ENCODE results near the gene MAGI1. TPM values are rescaled to one million over a fixed set of nuclear protein-coding genes. Genes with fewer than 3 reads are reported as not detected.
A peak's percentile ranks its signal among the peaks of the same experiment; 100 is the strongest.

MAGI1 gene
- total RNA-seq, 4 donors from 2014 or later, result 17.2 to 40.8 (median 28.1) TPM

DNA sequence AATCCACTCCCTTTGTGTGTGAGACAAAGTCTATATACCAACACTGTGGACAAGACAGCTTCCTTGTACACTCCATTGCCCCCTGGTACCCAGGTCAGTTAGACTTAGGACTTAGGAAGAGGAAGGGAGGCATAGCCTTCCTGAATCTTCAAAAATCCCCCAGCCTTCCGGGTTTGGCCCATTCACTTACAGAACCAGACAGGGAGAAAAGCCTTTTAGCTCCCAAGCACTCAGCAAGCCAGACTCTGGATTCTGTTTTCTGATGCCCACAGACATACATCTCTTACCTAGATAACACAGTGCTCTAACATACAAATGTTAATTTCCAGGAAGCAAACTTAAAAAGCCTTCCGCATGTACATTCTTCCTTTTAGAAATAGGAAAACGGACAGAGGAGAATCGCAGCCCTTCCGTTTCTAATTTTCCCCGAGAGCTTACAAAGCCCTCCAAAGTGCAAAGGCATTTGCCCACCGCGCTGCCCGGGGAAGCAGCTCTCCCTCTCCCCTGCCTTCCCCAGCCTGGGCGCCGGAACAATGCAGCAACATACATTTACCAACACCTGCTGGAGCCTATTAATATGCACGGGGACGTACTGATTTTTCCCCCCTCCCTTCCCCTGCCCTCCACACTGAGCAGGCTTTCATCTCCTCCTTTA is 442.0 kb downstream of the MAGI1 start:
- Histone ChIP-seq H3K36me3 (no peaks in the 10 kb centered on the region), H3K4me3 (peak overlapping the region in 1 of 2 donors; percentile 50), H3K4me1 (peaks cover 0 to 21% (median 11%) of the 10 kb centered on the region in 3 donors), H3K9me3 (no peaks in the 10 kb centered on the region), H3K27ac (peak overlapping the region in 1 of 4 donors; percentile 51), H3K27me3 (no peaks in the 10 kb centered on the region)
- TF ChIP-seq, protein P1, sequence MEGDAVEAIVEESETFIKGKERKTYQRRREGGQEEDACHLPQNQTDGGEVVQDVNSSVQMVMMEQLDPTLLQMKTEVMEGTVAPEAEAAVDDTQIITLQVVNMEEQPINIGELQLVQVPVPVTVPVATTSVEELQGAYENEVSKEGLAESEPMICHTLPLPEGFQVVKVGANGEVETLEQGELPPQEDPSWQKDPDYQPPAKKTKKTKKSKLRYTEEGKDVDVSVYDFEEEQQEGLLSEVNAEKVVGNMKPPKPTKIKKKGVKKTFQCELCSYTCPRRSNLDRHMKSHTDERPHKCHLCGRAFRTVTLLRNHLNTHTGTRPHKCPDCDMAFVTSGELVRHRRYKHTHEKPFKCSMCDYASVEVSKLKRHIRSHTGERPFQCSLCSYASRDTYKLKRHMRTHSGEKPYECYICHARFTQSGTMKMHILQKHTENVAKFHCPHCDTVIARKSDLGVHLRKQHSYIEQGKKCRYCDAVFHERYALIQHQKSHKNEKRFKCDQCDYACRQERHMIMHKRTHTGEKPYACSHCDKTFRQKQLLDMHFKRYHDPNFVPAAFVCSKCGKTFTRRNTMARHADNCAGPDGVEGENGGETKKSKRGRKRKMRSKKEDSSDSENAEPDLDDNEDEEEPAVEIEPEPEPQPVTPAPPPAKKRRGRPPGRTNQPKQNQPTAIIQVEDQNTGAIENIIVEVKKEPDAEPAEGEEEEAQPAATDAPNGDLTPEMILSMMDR (IDR thresholded peaks at IDR 0.05), result no peak
- TF ChIP-seq POLR2AphosphoS5 (IDR thresholded peaks at IDR 0.05) (no peak), POLR2A (IDR thresholded peaks at IDR 0.05) (no peak), EP300 (IDR thresholded peaks at IDR 0.05) (no peak)
- no peak for ATAC-seq
- WGBS, 2 donors (ENCODE audit: low coverage in 1 of 2), result 19% methylated on average over 9 to 13 of the region's 13 CpGs

DNA sequence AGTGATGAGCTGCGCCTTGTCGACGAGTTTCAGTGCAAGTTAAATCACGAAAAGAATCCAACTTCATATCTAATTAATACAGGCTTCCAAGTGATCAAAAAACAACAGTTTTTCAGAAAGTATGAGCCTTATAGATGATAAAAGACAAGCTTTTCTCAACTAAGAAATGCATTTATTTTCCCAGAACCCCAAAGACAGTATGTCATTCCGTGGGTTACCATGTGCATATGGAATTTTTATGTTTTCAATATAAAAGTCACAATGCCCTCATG is 442.8 kb downstream of the MAGI1 start:
- H3K27ac ChIP-seq, result no peak overlapping the region
- no peaks in the 10 kb centered on the region for H3K36me3 ChIP-seq
- WGBS, 2 donors (ENCODE audit: low coverage in 1 of 2), result 65 to 84% methylated on average over 5 of the region's 5 CpGs
- no peaks in the 10 kb centered on the region for H3K27me3 ChIP-seq
- ATAC-seq, result no peak
- peaks cover 0 to 21% (median 11%) of the 10 kb centered on the region in 3 donors for H3K4me1 ChIP-seq
- TF ChIP-seq, protein P1 (IDR thresholded peaks at IDR 0.05), result no peak
- no peak for TF ChIP-seq EP300 (IDR thresholded peaks at IDR 0.05)
- no peak for TF ChIP-seq POLR2A (IDR thresholded peaks at IDR 0.05)
- no peak for TF ChIP-seq POLR2AphosphoS5 (IDR thresholded peaks at IDR 0.05)
- no peak overlapping the region for H3K4me3 ChIP-seq
- H3K9me3 ChIP-seq, result no peaks in the 10 kb centered on the region

DNA sequence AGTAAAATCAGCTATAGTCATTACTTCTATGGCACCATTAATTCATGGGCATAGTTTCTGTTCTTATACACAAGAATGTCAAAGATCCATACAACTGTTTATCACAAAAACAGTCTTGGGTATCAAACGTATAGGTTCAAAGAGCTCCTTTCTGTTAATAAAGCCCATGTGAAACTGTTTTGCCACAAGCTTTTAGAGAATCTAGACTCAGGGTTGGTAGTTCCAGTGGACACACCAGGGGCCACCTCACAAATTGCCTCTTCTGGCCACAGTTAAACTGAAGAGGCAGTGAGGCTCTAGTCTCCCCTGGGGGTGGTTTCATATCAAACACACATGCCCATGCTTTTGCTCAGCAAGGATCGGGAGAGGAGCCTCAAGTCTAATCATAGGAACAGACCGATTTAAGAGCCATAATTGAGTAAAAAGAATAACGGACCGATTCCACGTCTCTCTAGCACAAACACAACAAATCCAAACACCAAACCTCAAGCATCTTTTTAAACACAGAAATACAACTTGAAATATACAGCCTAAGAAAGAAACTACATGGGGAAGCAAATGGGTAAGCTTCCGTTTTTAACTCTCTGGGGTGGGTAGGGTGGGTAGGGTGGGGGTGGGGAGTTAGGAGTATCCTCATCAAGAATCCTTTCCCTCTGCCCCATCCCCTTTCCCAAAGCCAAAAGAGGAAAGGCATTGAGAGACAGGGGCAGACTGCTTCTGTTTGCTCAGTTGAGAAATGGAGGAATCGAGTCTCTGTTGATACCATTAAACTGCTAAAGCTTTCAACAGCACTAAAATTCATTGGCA is 443.3 kb downstream of the MAGI1 start:
- H3K4me3 ChIP-seq, result no peak overlapping the region
- H3K9me3 ChIP-seq, result no peaks in the 10 kb centered on the region
- H3K4me1 ChIP-seq, result peaks cover 0 to 21% (median 11%) of the 10 kb centered on the region in 3 donors
- H3K36me3 ChIP-seq, result no peaks in the 10 kb centered on the region
- WGBS, 2 donors (ENCODE audit: low coverage in 1 of 2), result 79 to 85% methylated on average over 2 to 8 of the region's 8 CpGs
- ATAC-seq, result no peak
- H3K27ac ChIP-seq, result no peak overlapping the region
- TF ChIP-seq EP300 (IDR thresholded peaks at IDR 0.05), result no peak
- no peak for TF ChIP-seq POLR2AphosphoS5 (IDR thresholded peaks at IDR 0.05)
- no peak for TF ChIP-seq POLR2A (IDR thresholded peaks at IDR 0.05)
- TF ChIP-seq, protein P1 (IDR thresholded peaks at IDR 0.05), result no peak
- H3K27me3 ChIP-seq, result no peaks in the 10 kb centered on the region

DNA sequence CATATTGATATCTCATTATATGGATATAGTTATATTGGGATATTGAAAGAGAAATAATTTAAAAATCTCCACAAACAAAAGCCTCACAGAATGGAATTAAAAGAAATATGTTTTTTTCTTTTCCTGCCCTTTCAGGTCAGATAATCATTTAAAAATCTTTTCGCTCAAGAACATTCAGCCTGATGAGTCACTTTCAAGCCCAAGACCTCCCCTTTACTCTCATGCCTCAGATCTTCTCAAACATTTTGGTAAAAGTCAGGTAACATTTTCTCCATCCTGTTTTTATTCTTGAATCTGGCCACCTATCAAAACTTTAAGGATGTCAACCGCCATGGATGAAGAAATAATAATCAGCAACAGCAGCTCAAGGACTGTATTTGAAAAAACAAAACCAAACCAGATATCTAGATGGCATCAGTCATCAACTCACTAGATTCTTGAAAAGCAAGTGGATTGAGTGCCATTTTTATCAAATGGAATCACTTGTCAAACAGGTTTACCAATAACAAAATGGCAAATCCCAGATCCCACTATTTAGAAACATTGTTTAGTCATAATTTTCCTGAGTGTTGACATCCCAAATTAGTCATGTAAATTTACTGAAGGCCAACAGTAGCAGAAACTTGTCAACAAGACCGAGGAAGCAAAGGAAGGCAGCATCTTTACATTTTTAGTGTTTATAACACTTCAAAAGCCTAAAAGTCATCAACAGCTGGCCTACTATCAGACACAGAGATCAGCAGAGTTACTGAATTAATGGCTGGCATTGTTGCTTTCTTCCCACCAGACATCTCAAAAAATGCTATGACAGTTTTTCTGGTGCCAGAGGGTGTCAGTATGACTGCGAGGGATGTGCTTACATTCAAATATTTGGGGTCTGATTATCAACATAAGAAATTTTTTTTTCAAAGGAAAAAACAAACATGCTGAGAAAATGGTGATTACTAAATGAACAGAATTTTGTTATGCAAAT is 444.7 kb downstream of the MAGI1 start:
- WGBS, 2 donors (ENCODE audit: low coverage in 1 of 2), result 89 to 91% methylated on average over 4 of the region's 4 CpGs
- Histone ChIP-seq H3K27me3 (no peaks in the 10 kb centered on the region), H3K9me3 (no peaks in the 10 kb centered on the region), H3K4me1 (peaks cover 0 to 21% (median 11%) of the 10 kb centered on the region in 3 donors), H3K27ac (no peak overlapping the region), H3K36me3 (no peaks in the 10 kb centered on the region), H3K4me3 (no peak overlapping the region)
- ATAC-seq, result no peak
- no peak for TF ChIP-seq POLR2A (IDR thresholded peaks at IDR 0.05)
- no peak for TF ChIP-seq EP300 (IDR thresholded peaks at IDR 0.05)
- TF ChIP-seq, protein P1 (IDR thresholded peaks at IDR 0.05), result no peak
- TF ChIP-seq POLR2AphosphoS5 (IDR thresholded peaks at IDR 0.05), result no peak
